HG02642 (cell line): ENCODE results near the gene MAP1B.
A peak's percentile ranks its signal among the peaks of the same experiment; 100 is the strongest.
"Not testable (repeated sequence)": the region's sequence is repeated elsewhere in the genome, so short reads cannot be mapped to it uniquely, and the experiment has no call there.

Experiments
- ATAC-seq: cut with Tn5 transposase; IDR thresholded peaks from one replicate; pipeline ENCODE4 v1.9.1; 2021; ENCODE audit warnings: mild to moderate bottlenecking; ENCODE audit not compliant: unreplicated experiment, poor library complexity

The MAP1B gene

GRCh38 chr5:72156946-72157624 lies 49.8 kb downstream of the MAP1B start:
- ATAC-seq, result no peak

- ATAC-seq, result no peak
Measured at GRCh38 chr5:72157625-72157962, 50.3 kb downstream of the MAP1B start.

- no peak for ATAC-seq
Measured at GRCh38 chr5:72159501-72159911, 52.2 kb downstream of the MAP1B start.

- no peak for ATAC-seq
Measured at GRCh38 chr5:72160329-72160728, 53.1 kb downstream of the MAP1B start.

- ATAC-seq, result no peak
Measured at GRCh38 chr5:72160959-72161358, 53.7 kb downstream of the MAP1B start.

- ATAC-seq, result no peak
Measured at GRCh38 chr5:72161951-72162350, 54.7 kb downstream of the MAP1B start.

- no peak for ATAC-seq
Measured at GRCh38 chr5:72163349-72163983, 56.2 kb downstream of the MAP1B start.

GRCh38 chr5:72166070-72166979 lies 59.0 kb downstream of the MAP1B start:
- no peak for ATAC-seq

GRCh38 chr5:72167257-72167656 lies 60.0 kb downstream of the MAP1B start:
- ATAC-seq, result peak; percentile 53

- ATAC-seq, result no peak
Measured at GRCh38 chr5:72167804-72168203, 60.5 kb downstream of the MAP1B start.

- ATAC-seq, result no peak
Measured at GRCh38 chr5:72170101-72170500, 62.8 kb downstream of the MAP1B start.

GRCh38 chr5:72171181-72171580 lies 63.9 kb downstream of the MAP1B start:
- not testable (repeated sequence) for ATAC-seq

GRCh38 chr5:72171667-72172066 lies 64.4 kb downstream of the MAP1B start:
- no peak for ATAC-seq

- no peak for ATAC-seq
Measured at GRCh38 chr5:72172786-72173185, 65.5 kb downstream of the MAP1B start.

GRCh38 chr5:72177538-72177937 lies 70.3 kb downstream of the MAP1B start:
- no peak for ATAC-seq

GRCh38 chr5:72179028-72179815 lies 71.9 kb downstream of the MAP1B start:
- ATAC-seq, result no peak

GRCh38 chr5:72179816-72180440 lies 72.7 kb downstream of the MAP1B start:
- no peak for ATAC-seq

- no peak for ATAC-seq
Measured at GRCh38 chr5:72180925-72181324, 73.7 kb downstream of the MAP1B start.

- ATAC-seq, result no peak
Measured at GRCh38 chr5:72182686-72183085, 75.4 kb downstream of the MAP1B start.

GRCh38 chr5:72183101-72183520 lies 75.8 kb downstream of the MAP1B start:
- no peak for ATAC-seq
